ENCODE data around the gene MAP3K20. TPM values are rescaled to one million over a fixed set of nuclear protein-coding genes. Genes with fewer than 3 reads are reported as not detected.
"Not testable (repeated sequence)": the region's sequence is repeated elsewhere in the genome, so short reads cannot be mapped to it uniquely, and the experiment has no call there.

MAP3K20 gene
- total RNA-seq, 4 donors from 2014 or later: 24.1 to 34.5 (median 25.6) TPM

DNA sequence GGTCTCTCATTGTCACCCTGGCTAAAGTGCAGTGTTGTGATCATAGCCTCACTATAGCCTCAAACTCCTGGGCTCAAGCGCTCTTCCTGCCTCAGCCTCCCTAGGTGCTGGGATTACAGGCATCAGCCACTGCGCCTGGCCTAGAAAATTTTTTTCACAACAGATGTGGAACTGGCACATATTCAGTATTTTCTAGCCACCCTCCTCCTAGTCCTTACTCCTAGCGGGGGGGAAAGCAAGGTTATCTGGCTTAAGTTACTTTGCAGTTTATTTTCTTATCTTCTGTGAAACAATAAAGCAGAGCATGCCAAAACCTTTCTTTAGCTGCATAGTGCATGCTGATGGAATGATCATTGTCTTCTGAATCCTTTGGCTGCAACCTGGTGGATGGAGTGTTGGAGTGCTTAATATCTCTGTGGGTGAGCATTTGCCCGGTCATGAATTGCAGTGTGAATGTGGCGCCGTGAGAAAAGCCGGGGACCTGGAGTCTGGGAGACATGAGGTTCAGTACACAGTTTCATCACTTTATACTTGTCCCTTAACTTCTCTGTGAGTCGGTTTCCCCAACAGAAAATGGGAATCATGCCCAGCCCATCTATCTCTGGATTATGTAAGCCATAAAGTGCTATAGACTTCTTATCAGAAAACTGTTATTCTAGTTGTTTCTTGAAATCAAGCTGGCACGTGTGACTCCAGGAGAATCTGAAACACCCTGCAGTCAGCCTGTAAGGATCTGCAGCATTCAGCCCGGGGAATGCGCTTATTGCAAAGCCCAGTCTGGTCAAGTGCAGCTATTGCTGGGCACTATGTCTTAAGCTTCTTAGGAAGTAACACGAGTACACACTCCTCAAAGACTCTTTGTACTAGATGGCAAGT lies 38.2 kb upstream of the MAP3K20 start:
- H3K27ac ChIP-seq: no peak overlapping the region

DNA sequence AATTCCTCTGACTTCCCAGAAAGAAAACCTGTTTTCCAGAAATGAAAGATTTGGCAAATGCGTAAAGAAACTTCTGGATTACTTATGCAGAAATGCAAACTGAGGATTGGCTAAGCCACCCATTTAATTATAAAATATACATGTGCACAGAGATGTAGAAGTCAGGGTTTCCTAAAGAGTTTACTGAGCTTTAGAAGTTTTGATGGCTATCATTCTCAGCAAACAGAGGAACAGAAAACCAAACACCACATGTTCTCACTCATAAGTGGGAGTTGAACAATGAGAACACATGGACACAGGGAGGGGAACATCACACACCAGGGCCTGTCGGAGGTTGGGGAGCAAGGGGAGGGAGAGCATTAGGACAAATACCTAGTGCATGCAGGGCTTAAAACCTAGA lies 37.4 kb upstream of the MAP3K20 start:
- H3K27ac ChIP-seq; H3K27me3 ChIP-seq; H3K4me1 ChIP-seq; H3K9me3 ChIP-seq; H3K36me3 ChIP-seq; H3K4me3 ChIP-seq (replicated peaks in 1 of 3); DNase-seq; intact Hi-C loops (cut with DNase I): not testable (repeated sequence)
- 88 to 96% methylated on average over 2 of the region's 2 CpGs for WGBS, 2 donors

More for the DNA sequence above, 38.2 kb upstream of the MAP3K20 start:
- 68 to 78% methylated on average over 11 to 12 of the region's 12 CpGs for WGBS, 2 donors
- Histone ChIP-seq H3K4me1 (no peaks in the 10 kb centered on the region), H3K27me3 (no peaks in the 10 kb centered on the region), H3K4me3 (replicated peaks in 1 of 3) (no peak overlapping the region), H3K36me3 (no peaks in the 10 kb centered on the region), H3K9me3 (no peaks in the 10 kb centered on the region)
- intact Hi-C loops (cut with DNase I): no loop called here
- TF ChIP-seq, protein P1, sequence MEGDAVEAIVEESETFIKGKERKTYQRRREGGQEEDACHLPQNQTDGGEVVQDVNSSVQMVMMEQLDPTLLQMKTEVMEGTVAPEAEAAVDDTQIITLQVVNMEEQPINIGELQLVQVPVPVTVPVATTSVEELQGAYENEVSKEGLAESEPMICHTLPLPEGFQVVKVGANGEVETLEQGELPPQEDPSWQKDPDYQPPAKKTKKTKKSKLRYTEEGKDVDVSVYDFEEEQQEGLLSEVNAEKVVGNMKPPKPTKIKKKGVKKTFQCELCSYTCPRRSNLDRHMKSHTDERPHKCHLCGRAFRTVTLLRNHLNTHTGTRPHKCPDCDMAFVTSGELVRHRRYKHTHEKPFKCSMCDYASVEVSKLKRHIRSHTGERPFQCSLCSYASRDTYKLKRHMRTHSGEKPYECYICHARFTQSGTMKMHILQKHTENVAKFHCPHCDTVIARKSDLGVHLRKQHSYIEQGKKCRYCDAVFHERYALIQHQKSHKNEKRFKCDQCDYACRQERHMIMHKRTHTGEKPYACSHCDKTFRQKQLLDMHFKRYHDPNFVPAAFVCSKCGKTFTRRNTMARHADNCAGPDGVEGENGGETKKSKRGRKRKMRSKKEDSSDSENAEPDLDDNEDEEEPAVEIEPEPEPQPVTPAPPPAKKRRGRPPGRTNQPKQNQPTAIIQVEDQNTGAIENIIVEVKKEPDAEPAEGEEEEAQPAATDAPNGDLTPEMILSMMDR (IDR thresholded peaks at IDR 0.05): no peak
- TF ChIP-seq POLR2A (IDR thresholded peaks at IDR 0.05): no peak
- no peak for DNase-seq

DNA sequence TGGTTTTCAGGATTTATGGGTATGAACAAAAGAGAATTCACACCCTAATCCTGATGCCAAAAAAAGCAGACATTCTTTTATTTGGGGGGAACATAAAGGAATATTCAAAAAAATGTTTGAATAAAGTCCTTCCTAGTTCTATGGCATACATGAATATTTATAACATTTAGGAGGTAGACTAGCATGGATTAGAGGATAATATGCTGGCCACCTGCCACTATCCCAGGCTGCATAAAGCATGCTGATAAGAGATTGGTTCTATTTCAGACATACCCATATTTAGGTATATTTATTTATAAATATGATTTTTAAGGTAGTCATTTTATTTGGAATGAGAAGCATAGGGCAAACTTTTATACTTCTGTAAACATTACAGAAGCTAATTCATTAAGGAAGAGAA lies 34.9 kb upstream of the MAP3K20 start:
- no peak overlapping the region for H3K4me3 ChIP-seq (replicated peaks in 1 of 3)
- intact Hi-C loops (cut with DNase I): no loop called here
- DNase-seq: no peak
- no peaks in the 10 kb centered on the region for H3K9me3 ChIP-seq
- no peak for TF ChIP-seq POLR2A (IDR thresholded peaks at IDR 0.05)
- TF ChIP-seq, protein P1 (IDR thresholded peaks at IDR 0.05): no peak
- no peak overlapping the region for H3K27ac ChIP-seq
- no peaks in the 10 kb centered on the region for H3K27me3 ChIP-seq
- H3K36me3 ChIP-seq: no peaks in the 10 kb centered on the region
- no peaks in the 10 kb centered on the region for H3K4me1 ChIP-seq

DNA sequence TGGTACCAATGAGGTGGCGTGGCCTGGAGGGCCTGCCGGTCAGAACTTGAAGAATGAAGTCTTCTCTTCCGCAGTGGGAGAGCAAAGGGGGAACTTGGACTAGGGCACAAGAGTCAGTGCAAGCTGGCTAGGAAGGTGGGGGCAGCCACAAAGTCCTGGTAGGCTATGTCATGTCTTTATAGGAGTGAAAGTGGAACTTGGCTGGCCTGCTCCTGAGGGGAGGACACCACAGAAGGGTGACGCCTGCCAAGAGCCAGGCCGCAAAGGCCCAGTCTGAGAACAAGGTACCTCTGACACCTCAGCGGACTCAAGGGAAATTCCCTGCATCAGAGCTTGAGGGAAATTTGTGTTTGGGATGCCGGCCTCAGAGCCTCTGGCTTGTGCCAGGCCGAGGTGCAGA lies 32.2 kb upstream of the MAP3K20 start:
- no peaks in the 10 kb centered on the region for H3K27me3 ChIP-seq
- no peak for DNase-seq
- no peak overlapping the region for H3K4me3 ChIP-seq (replicated peaks in 1 of 3)
- intact Hi-C loops (cut with DNase I): no loop called here
- H3K4me1 ChIP-seq: no peaks in the 10 kb centered on the region
- no peak for TF ChIP-seq POLR2A (IDR thresholded peaks at IDR 0.05)
- TF ChIP-seq, protein P1 (IDR thresholded peaks at IDR 0.05): no peak
- no peaks in the 10 kb centered on the region for H3K36me3 ChIP-seq
- WGBS, 2 donors: 87 to 99% methylated on average over 7 to 8 of the region's 8 CpGs
- H3K9me3 ChIP-seq: no peaks in the 10 kb centered on the region
- no peak overlapping the region for H3K27ac ChIP-seq

DNA sequence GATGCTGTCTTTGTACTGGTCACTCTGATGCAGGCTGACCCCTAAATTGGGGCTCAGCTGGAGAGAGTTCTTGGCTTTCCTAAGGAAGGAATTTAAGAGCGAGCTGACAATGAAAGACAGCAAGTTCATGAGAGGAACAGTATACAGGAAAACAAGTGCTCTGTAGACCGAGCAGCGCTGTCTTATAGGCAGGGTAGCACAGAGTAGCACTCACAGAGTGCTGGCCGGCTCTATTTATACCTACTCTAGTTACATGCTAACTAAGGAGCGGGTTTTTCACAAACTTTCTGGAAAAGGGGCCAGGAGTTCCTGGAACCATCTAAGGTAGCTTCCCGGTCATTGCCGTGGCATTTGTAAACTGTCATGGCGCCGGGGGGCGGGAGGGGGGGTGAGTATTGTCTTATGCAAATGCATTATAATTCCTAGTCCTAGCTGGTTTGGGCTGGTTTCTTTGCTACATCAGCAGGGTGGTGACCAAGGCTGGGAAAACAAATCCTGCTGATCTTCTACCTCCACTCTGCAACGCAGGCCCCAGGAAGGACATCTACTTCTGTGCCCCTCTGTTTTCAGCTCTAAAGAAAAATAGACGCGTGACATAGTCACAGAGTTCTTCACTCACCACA lies 31.6 kb upstream of the MAP3K20 start:
- no peaks in the 10 kb centered on the region for H3K4me1 ChIP-seq
- H3K9me3 ChIP-seq: no peaks in the 10 kb centered on the region
- no peak overlapping the region for H3K27ac ChIP-seq
- no peaks in the 10 kb centered on the region for H3K27me3 ChIP-seq
- DNase-seq: no peak
- intact Hi-C loops (cut with DNase I): no loop called here
- WGBS, 2 donors: 94 to 95% methylated on average over 13 of the region's 13 CpGs
- TF ChIP-seq POLR2A (IDR thresholded peaks at IDR 0.05): no peak
- TF ChIP-seq, protein P1 (IDR thresholded peaks at IDR 0.05): no peak
- H3K4me3 ChIP-seq (replicated peaks in 1 of 3): no peak overlapping the region
- no peaks in the 10 kb centered on the region for H3K36me3 ChIP-seq

All from thyroid gland (tissue), 4 donors.